Endothelial cell of umbilical vein (primary cell): Measurements from ENCODE around the gene ABCC5. TPM values are rescaled to one million over a fixed set of nuclear protein-coding genes. Genes with fewer than 3 reads are reported as not detected.

Experiments used
- BruUV-seq: library from RNA; stranded (reverse); fragments of 400-500 nt; replicated peaks from 2 replicates; lab custom pipeline; 2021; lab: Mats Ljungman, UMichigan
- CTCF ChIA-PET: fragments of 300-600, 350-600 bp; sonication (Branson Sonifier 250); formaldehyde crosslinking; loops from one replicate; lab custom pipeline; 2021; ENCODE audit warnings: antibody characterized with exemption, inconsistent platforms; lab: Charles Lee
- POLR2A ChIA-PET: fragments of 300-600, 350-600 bp; sonication (Branson Sonifier 250); formaldehyde crosslinking; loops from one replicate; lab custom pipeline; 2021; ENCODE audit warnings: antibody characterized with exemption, inconsistent platforms; lab: Charles Lee
- DNase-seq: peaks from one replicate; pipeline ENCODE4 v3.0.0-alpha.2; 2011; ENCODE audit warnings: low read depth, low spot score
- FAIRE-seq: peaks from 2 replicates; lab custom pipeline; 2011; peaks lifted over from hg19 to GRCh38; lab: Jason Lieb, UNC
- H2AFZ ChIP-seq: 2 replicates; pipeline ENCODE4 v1.6.0; 2012; ENCODE audit warnings: low read depth, low read length, control low read depth, inconsistent platforms
- H3K27ac ChIP-seq: 2 replicates; pipeline ENCODE4 v1.5.1; 2011; ENCODE audit warnings: low read depth, mild to moderate bottlenecking, control low read depth, low read length, moderate library complexity; ENCODE audit not compliant: insufficient read depth
- H3K27me3 ChIP-seq, 2 experiments: 2 replicates each; pipeline versions ENCODE4 v1.6.0 to v1.6.1; 2011; ENCODE audit warnings: low read length in 2 of 2, mixed read lengths in 1 of 2; ENCODE audit not compliant: control insufficient read depth in 2 of 2, insufficient read depth in 2 of 2
- H3K36me3 ChIP-seq, 2 experiments: 2 replicates in 1 of 2; 3 replicates in 1 of 2; pipeline ENCODE4 v1.5.1; 2011; ENCODE audit warnings: low read length in 2 of 2, mild to moderate bottlenecking in 1 of 2, moderate library complexity in 1 of 2; ENCODE audit not compliant: control insufficient read depth in 2 of 2, insufficient read depth in 2 of 2; ENCODE audit errors: extremely low read depth in 1 of 2
- H3K4me1 ChIP-seq: 3 replicates; pipeline ENCODE4 v1.5.1; 2011; ENCODE audit warnings: mild to moderate bottlenecking, low read length; ENCODE audit not compliant: control insufficient read depth, insufficient read depth; ENCODE audit errors: extremely low read depth
- H3K4me2 ChIP-seq: 2 replicates; pipeline ENCODE4 v1.6.1; 2011; ENCODE audit warnings: low read length, control low read depth, mixed read lengths; ENCODE audit not compliant: insufficient read depth
- H3K4me3 ChIP-seq, 3 experiments: fragments of 200-600 bp in 1 of 3; sonication (generic), shearing (Covaris generic) in 1 of 3; replicated peaks in 1 of 3; 2 replicates each; pipeline ENCODE4 v1.5.1; 2011 to 2016; ENCODE audit warnings: control low read depth in 3 of 3, low read length in 3 of 3, mild to moderate bottlenecking in 2 of 3, inconsistent platforms in 1 of 3, low read depth in 1 of 3, moderate library complexity in 1 of 3; ENCODE audit not compliant: insufficient read depth in 1 of 3
- H3K79me2 ChIP-seq: 2 replicates; pipeline ENCODE4 v1.6.0; 2012; ENCODE audit warnings: low read length, inconsistent platforms; ENCODE audit not compliant: control insufficient read depth, insufficient read depth
- H3K9ac ChIP-seq: replicated peaks from 2 replicates; pipeline ENCODE3; 2011; ENCODE audit warnings: low read length, control low read depth; ENCODE audit not compliant: insufficient read depth; ENCODE audit errors: extremely low read depth
- H3K9me1 ChIP-seq: replicated peaks from 3 replicates; pipeline ENCODE4 v1.6.0; 2011; ENCODE audit warnings: mild to moderate bottlenecking, low read length; ENCODE audit not compliant: control insufficient read depth, insufficient read depth; ENCODE audit errors: extremely low read depth
- H3K9me3 ChIP-seq: replicated peaks from 2 replicates; pipeline ENCODE4 v1.5.1; 2012; ENCODE audit warnings: low read length, inconsistent platforms; ENCODE audit not compliant: control insufficient read depth, insufficient read depth
- H4K20me1 ChIP-seq: replicated peaks from 2 replicates; pipeline ENCODE3; 2011; ENCODE audit warnings: mild to moderate bottlenecking, low read length; ENCODE audit not compliant: control insufficient read depth, insufficient read depth; ENCODE audit errors: extremely low read depth
- CTCF ChIP-seq, 2 donors: IDR thresholded peaks; 1 replicate in 1 of 2; 2 replicates in 1 of 2; pipeline ENCODE4 v1.5.1; 2011; ENCODE audit warnings: low read length in 2 of 2, mild to moderate bottlenecking in 2 of 2, moderate library complexity in 2 of 2, control low read depth in 1 of 2, inconsistent platforms in 1 of 2, low read depth in 1 of 2; ENCODE audit not compliant: insufficient read depth in 1 of 2; ENCODE audit errors: extremely low read depth in 1 of 2
- EZH2 ChIP-seq: IDR thresholded peaks from 2 replicates; pipeline ENCODE4 v1.6.1; 2012; ENCODE audit warnings: borderline replicate concordance, low read depth, mild to moderate bottlenecking, moderate library complexity, low read length, inconsistent platforms; ENCODE audit not compliant: severe bottlenecking
- FOS ChIP-seq: IDR thresholded peaks from 2 replicates; pipeline ENCODE4 v1.6.1; 2011; ENCODE audit warnings: mild to moderate bottlenecking, low read length, moderate library complexity, borderline replicate concordance; ENCODE audit not compliant: insufficient read depth
- GATA2 ChIP-seq: IDR thresholded peaks from 2 replicates; pipeline ENCODE4 v1.7.0; 2011; ENCODE audit warnings: low read depth, mild to moderate bottlenecking, moderate library complexity, mixed read lengths, low read length; ENCODE audit not compliant: insufficient read length, insufficient read depth
- JUN ChIP-seq: IDR thresholded peaks from 2 replicates; pipeline ENCODE4 v1.6.1; 2011; ENCODE audit warnings: borderline replicate concordance, low read depth; ENCODE audit not compliant: insufficient read length, insufficient read depth
- MAX ChIP-seq: IDR thresholded peaks from 2 replicates; pipeline ENCODE4 v1.6.1; 2011; ENCODE audit not compliant: insufficient read depth, insufficient read length
- MYC ChIP-seq: IDR thresholded peaks from one replicate; pipeline ENCODE4 v1.6.1; 2011; ENCODE audit warnings: mild to moderate bottlenecking, low read depth, low read length
- POLR2A ChIP-seq: IDR thresholded peaks from 2 replicates; pipeline ENCODE4 v1.6.1; 2012; ENCODE audit warnings: low read depth, mild to moderate bottlenecking, control low read depth, low read length
- POLR2AphosphoS5 ChIP-seq: IDR thresholded peaks from 2 replicates; pipeline ENCODE4 v1.6.1; 2012; ENCODE audit warnings: low read depth, mild to moderate bottlenecking, control low read depth, low read length, moderate library complexity; ENCODE audit not compliant: insufficient read depth
- dilution Hi-C: fragments of 300-500 bp; cut with MboI; formaldehyde crosslinking; loops from one replicate; pipeline ENCODE4 v1.15.0; 2019; ENCODE audit warnings: low sequenced_read_pairs; ENCODE audit not compliant: extremely low pct_ligation_motif_present
- intact Hi-C: fragments of 100-400 bp; cut with micrococcal nuclease; formaldehyde crosslinking; loops from one replicate; pipeline ENCODE4 v1.10.0; 2022
- polyA plus RNA-seq, 4 experiments: library from polyadenylated mRNA; depleted of rRNA in 3 of 4; stranded (reverse) in 3 of 4; unstranded in 1 of 4; fragments of >200 nt; gene quantifications; 2 replicates each; pipeline versions ENCODE4 v1.2.1 to v1.2.3, GENCODE V29; 2011 to 2012; ENCODE audit warnings: missing spikeins in 1 of 4
- total RNA-seq: library from RNA; stranded (reverse); gene quantifications from 2 replicates; pipeline ENCODE4 v1.2.3, GENCODE V29; 2021

The ABCC5 gene
- total and polyA plus RNA-seq, 2 donors (not counting 3 experiments of a cell fraction or from before 2014, with no cell fraction given) = 22.5 to 24.6 TPM

- Histone ChIP-seq H4K20me1 (no peaks in the 10 kb centered on the region), H3K36me3 (peaks cover 0 to 10% of the 10 kb centered on the region in 2 experiments), H3K9ac (no peak overlapping the region), H3K9me1 (no peaks in the 10 kb centered on the region), H3K27ac (no peak overlapping the region), H2AFZ (no peak overlapping the region), H3K79me2 (no peaks in the 10 kb centered on the region), H3K9me3 (no peaks in the 10 kb centered on the region), H3K4me1 (no peaks in the 10 kb centered on the region), H3K4me2 (no peak overlapping the region), H3K4me3 (no peak overlapping the region), H3K27me3 (no peaks in the 10 kb centered on the region)
- intact Hi-C loops (no loop called here), dilution Hi-C loops (no loop called here)
- FAIRE-seq (no peak), DNase-seq (no peak)
- no TSS peak for BruUV-seq
- ChIA-PET CTCF (interaction anchor here (1.6 to 1.9 kb wide), 2 partner anchors 13 to 22 kb away, joined by 8 to 10 read pairs; no protein-coding TSS in a partner anchor), POLR2A (no interaction called here)
- TF ChIP-seq POLR2A (no peak), POLR2AphosphoS5 (no peak), MAX (no peak), MYC (no peak), GATA2 (no peak), CTCF (IDR thresholded peaks at IDR 0.05; ENCODE audit: extremely low read depth in 1 of 2, insufficient read depth in 1 of 2, low read depth in 1 of 2, low read length in 2 of 2) (no peak), JUN (no peak), FOS (no peak), EZH2 (no peak)
Measured at GRCh38 chr3:183917776-183918175, 99.9 kb downstream of the ABCC5 start.
